HEK293 (cell line): ENCODE results near the gene LRP5.
A peak's percentile ranks its signal among the peaks of the same experiment; 100 is the strongest.

Source experiments
- CTCF ChIA-PET: fragments of 350-600 bp; formaldehyde crosslinking; extraction: SDS; loops from one replicate; lab custom pipeline; 2021; ENCODE audit warnings: antibody characterized with exemption; lab: Yijun Ruan, JAX
- POLR2A ChIA-PET: fragments of 300-600 bp; formaldehyde crosslinking; extraction: SDS; loops from one replicate; lab custom pipeline; 2020; ENCODE audit warnings: antibody characterized with exemption, inconsistent platforms; lab: Yijun Ruan, JAX
- H3K27ac ChIP-seq: fragments of 200-500 bp; sonication (Bioruptor generic); 2 replicates; pipeline ENCODE4 v1.5.1; 2014; ENCODE audit warnings: low read depth, low read length, control low read depth, inconsistent platforms; ENCODE audit errors: extremely low read depth
- H3K36me3 ChIP-seq, 2 experiments: fragments of 200-500 bp in 1 of 2; sonication (Bioruptor generic) in 1 of 2; 1 replicate in 1 of 2; 2 replicates in 1 of 2; pipeline ENCODE4 v1.5.1; 2014 to 2017; ENCODE audit warnings: inconsistent platforms in 2 of 2, low read length in 2 of 2; ENCODE audit not compliant: control insufficient read depth in 2 of 2, insufficient read depth in 1 of 2
- H3K4me1 ChIP-seq: fragments of 200-500 bp; sonication (Bioruptor generic); 2 replicates; pipeline ENCODE4 v1.5.1; 2014; ENCODE audit warnings: mild to moderate bottlenecking, low read length, inconsistent platforms; ENCODE audit not compliant: control insufficient read depth, insufficient read depth
- H3K4me3 ChIP-seq: 2 replicates; pipeline ENCODE4 v1.5.1; 2011; ENCODE audit warnings: low read depth, mild to moderate bottlenecking, control low read depth, low read length, moderate library complexity
- H3K9me3 ChIP-seq: fragments of 200-500 bp; sonication (Bioruptor generic); 2 replicates; pipeline ENCODE4 v1.5.1; 2014; ENCODE audit warnings: low read depth, low read length, inconsistent platforms; ENCODE audit not compliant: control insufficient read depth, insufficient read depth
- GLIS1 ChIP-seq: fragments of 450-650 bp; formaldehyde crosslinking; IDR thresholded peaks from 2 replicates; pipeline ENCODE4 v1.5.1; 2016; ENCODE audit warnings: missing biosample characterization, missing genetic modification characterization
- IKZF3 ChIP-seq: fragments of 450-650 bp; IDR thresholded peaks from 2 replicates; pipeline ENCODE4 v1.5.0; 2018; ENCODE audit warnings: missing biosample characterization, mild to moderate bottlenecking, missing genetic modification characterization, moderate library complexity
- YY1 ChIP-seq: fragments of 450-650 bp; formaldehyde crosslinking; IDR thresholded peaks from 2 replicates; pipeline ENCODE4 v1.5.1; 2018; ENCODE audit warnings: missing biosample characterization, missing genetic modification characterization
- ZNF24 ChIP-seq: fragments of 450-650 bp; formaldehyde crosslinking; IDR thresholded peaks from 2 replicates; pipeline ENCODE4 v1.5.1; 2016; ENCODE audit warnings: missing biosample characterization, missing genetic modification characterization
- ZNF335 ChIP-seq: fragments of 450-650 bp; formaldehyde crosslinking; conservative IDR thresholded peaks from 2 replicates; pipeline ENCODE4 v1.5.1; 2016; ENCODE audit warnings: missing biosample characterization, missing genetic modification characterization
- ZNF600 ChIP-seq: fragments of 450-650 bp; formaldehyde crosslinking; IDR thresholded peaks from 2 replicates; pipeline ENCODE4 v1.5.1; 2016; ENCODE audit warnings: missing biosample characterization, missing genetic modification characterization
- ZNF660 ChIP-seq: fragments of 450-650 bp; IDR thresholded peaks from 2 replicates; pipeline ENCODE4 v1.5.1; 2018; ENCODE audit warnings: missing biosample characterization, mild to moderate bottlenecking, missing genetic modification characterization
- ZSCAN30 ChIP-seq: fragments of 450-650 bp; IDR thresholded peaks from 2 replicates; pipeline ENCODE4 v1.5.1; 2018; ENCODE audit warnings: missing biosample characterization, mild to moderate bottlenecking, missing genetic modification characterization, moderate library complexity
- ZXDB ChIP-seq: fragments of 450-650 bp; formaldehyde crosslinking; IDR thresholded peaks from 2 replicates; pipeline ENCODE4 v1.5.1; 2016; ENCODE audit warnings: missing biosample characterization, missing genetic modification characterization
- TF ChIP-seq, protein P1 (sequence below): fragments of 450-650 bp; formaldehyde crosslinking; IDR thresholded peaks from 2 replicates; pipeline ENCODE4 v1.5.1; 2016; ENCODE audit warnings: missing biosample characterization, missing genetic modification characterization
- TF ChIP-seq, protein P2 (sequence below): fragments of 450-650 bp; formaldehyde crosslinking; optimal IDR thresholded peaks from 2 replicates; pipeline ENCODE3; 2016; ENCODE audit warnings: missing biosample characterization, mild to moderate bottlenecking, missing genetic modification characterization
- TF ChIP-seq, protein P3 (sequence below): fragments of 450-650 bp; formaldehyde crosslinking; IDR thresholded peaks from 2 replicates; pipeline ENCODE4 v1.5.1; 2016; ENCODE audit warnings: missing biosample characterization, missing genetic modification characterization
- TF ChIP-seq, protein P4 (sequence below): fragments of 450-650 bp; formaldehyde crosslinking; IDR thresholded peaks from 2 replicates; pipeline ENCODE4 v1.5.1; 2016; ENCODE audit warnings: missing biosample characterization, missing genetic modification characterization
- TF ChIP-seq, protein P5 (sequence below): fragments of 450-650 bp; formaldehyde crosslinking; IDR thresholded peaks from 2 replicates; pipeline ENCODE4 v1.5.1; 2017; ENCODE audit warnings: missing biosample characterization, missing genetic modification characterization
- TF ChIP-seq, protein P6 (sequence below): fragments of 450-650 bp; formaldehyde crosslinking; IDR thresholded peaks from 2 replicates; pipeline ENCODE4 v1.5.1; 2017; ENCODE audit warnings: missing biosample characterization, missing genetic modification characterization

The LRP5 gene

DNA sequence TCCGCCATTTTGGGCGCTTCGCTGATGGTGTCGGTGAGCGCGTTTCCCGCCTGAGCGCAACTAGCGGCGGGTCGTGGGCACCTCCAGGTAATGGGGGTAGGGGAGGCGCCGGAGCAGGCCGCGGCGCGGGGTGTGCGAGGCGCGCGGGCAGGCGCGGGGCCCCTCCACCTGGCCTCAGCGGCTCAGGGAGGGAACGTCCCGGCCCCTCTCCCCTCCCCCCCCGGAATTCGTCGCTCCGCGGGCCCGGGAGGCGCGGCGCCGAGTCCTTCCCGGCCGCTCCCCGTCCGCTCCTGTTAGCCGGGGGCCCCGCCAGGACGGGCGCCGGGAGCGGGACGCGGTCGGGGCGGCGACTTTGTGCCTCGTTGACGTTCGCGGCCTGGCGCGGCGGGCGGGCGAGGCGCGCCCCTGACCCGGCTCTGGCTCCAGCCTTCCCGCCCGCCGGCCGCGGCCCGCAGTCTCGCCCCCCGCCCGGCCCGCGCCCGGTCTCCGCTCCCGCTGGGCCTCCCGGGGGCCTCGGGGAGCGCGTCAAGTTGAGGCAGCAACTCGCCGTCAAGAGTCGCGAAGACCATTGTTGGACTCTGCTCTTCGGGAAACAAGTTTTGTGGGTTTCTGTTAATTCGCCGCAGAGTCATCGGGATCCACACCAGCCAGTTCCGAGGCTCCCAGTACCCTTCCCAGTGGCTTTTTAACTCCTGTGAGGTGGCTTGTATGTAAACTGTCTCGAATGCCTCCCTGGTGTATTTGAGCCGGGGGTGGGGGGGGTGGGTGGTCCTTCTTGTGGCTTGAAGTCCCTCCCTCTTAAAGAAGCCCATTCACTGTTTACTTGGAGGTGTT, 148.6 kb downstream of the LRP5 start, which contains the start of gene PPP6R3:
Gene PPP6R3 (plus strand): TSS at position 12 of the 834 bp plus-strand sequence. CDS start 76,913 bp downstream, outside the sequence.
- CTCF ChIA-PET, result interaction anchor here (0.5 to 0.6 kb wide), 2 partner anchors 190 to 527 kb away, joined by 3 read pairs; no protein-coding TSS in a partner anchor

More for the DNA sequence above, 148.6 kb downstream of the LRP5 start, which contains the start of gene PPP6R3:
- TF ChIP-seq, protein P1, sequence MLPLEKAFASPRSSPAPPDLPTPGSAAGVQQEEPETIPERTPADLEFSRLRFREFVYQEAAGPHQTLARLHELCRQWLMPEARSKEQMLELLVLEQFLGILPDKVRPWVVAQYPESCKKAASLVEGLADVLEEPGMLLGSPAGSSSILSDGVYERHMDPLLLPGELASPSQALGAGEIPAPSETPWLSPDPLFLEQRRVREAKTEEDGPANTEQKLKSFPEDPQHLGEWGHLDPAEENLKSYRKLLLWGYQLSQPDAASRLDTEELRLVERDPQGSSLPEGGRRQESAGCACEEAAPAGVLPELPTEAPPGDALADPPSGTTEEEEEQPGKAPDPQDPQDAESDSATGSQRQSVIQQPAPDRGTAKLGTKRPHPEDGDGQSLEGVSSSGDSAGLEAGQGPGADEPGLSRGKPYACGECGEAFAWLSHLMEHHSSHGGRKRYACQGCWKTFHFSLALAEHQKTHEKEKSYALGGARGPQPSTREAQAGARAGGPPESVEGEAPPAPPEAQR (tag by site-specific recombination), result no peak
- 0 out of 2 replicates have a peak, but pooled peaks have one; percentile 42 for TF ChIP-seq YY1 (tag by site-specific recombination)
- TF ChIP-seq ZXDB (tag by site-specific recombination), result no peak
- TF ChIP-seq ZNF600, result no peak
- TF ChIP-seq GLIS1, result 0 out of 2 replicates have a peak, but pooled peaks have one; percentile 7
- peak; percentile 13; the same call in 1 of the 2 replicates for TF ChIP-seq IKZF3 (tag by site-specific recombination)
- TF ChIP-seq, protein P2, sequence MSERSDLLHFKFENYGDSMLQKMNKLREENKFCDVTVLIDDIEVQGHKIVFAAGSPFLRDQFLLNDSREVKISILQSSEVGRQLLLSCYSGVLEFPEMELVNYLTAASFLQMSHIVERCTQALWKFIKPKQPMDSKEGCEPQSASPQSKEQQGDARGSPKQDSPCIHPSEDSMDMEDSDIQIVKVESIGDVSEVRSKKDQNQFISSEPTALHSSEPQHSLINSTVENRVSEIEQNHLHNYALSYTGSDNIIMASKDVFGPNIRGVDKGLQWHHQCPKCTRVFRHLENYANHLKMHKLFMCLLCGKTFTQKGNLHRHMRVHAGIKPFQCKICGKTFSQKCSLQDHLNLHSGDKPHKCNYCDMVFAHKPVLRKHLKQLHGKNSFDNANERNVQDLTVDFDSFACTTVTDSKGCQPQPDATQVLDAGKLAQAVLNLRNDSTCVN, result peak; percentile 36
- TF ChIP-seq, protein P3, sequence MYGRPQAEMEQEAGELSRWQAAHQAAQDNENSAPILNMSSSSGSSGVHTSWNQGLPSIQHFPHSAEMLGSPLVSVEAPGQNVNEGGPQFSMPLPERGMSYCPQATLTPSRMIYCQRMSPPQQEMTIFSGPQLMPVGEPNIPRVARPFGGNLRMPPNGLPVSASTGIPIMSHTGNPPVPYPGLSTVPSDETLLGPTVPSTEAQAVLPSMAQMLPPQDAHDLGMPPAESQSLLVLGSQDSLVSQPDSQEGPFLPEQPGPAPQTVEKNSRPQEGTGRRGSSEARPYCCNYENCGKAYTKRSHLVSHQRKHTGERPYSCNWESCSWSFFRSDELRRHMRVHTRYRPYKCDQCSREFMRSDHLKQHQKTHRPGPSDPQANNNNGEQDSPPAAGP (tag by site-specific recombination), result 0 out of 2 replicates have a peak, but pooled peaks have one; percentile 16
- 0 out of 2 replicates have a peak, but pooled peaks have one; percentile 24 for TF ChIP-seq ZNF660 (tag by site-specific recombination)
- TF ChIP-seq, protein P4, sequence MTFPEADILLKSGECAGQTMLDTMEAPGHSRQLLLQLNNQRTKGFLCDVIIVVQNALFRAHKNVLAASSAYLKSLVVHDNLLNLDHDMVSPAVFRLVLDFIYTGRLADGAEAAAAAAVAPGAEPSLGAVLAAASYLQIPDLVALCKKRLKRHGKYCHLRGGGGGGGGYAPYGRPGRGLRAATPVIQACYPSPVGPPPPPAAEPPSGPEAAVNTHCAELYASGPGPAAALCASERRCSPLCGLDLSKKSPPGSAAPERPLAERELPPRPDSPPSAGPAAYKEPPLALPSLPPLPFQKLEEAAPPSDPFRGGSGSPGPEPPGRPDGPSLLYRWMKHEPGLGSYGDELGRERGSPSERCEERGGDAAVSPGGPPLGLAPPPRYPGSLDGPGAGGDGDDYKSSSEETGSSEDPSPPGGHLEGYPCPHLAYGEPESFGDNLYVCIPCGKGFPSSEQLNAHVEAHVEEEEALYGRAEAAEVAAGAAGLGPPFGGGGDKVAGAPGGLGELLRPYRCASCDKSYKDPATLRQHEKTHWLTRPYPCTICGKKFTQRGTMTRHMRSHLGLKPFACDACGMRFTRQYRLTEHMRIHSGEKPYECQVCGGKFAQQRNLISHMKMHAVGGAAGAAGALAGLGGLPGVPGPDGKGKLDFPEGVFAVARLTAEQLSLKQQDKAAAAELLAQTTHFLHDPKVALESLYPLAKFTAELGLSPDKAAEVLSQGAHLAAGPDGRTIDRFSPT (tag by site-specific recombination), result no peak
- TF ChIP-seq ZNF335 (tag by site-specific recombination), result peak; percentile 71
- TF ChIP-seq, protein P5, sequence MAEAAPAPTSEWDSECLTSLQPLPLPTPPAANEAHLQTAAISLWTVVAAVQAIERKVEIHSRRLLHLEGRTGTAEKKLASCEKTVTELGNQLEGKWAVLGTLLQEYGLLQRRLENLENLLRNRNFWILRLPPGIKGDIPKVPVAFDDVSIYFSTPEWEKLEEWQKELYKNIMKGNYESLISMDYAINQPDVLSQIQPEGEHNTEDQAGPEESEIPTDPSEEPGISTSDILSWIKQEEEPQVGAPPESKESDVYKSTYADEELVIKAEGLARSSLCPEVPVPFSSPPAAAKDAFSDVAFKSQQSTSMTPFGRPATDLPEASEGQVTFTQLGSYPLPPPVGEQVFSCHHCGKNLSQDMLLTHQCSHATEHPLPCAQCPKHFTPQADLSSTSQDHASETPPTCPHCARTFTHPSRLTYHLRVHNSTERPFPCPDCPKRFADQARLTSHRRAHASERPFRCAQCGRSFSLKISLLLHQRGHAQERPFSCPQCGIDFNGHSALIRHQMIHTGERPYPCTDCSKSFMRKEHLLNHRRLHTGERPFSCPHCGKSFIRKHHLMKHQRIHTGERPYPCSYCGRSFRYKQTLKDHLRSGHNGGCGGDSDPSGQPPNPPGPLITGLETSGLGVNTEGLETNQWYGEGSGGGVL (tag by site-specific recombination), result peak; percentile 49; the same call in 1 of the 2 replicates
- no peak for TF ChIP-seq ZNF24
- TF ChIP-seq, protein P6, sequence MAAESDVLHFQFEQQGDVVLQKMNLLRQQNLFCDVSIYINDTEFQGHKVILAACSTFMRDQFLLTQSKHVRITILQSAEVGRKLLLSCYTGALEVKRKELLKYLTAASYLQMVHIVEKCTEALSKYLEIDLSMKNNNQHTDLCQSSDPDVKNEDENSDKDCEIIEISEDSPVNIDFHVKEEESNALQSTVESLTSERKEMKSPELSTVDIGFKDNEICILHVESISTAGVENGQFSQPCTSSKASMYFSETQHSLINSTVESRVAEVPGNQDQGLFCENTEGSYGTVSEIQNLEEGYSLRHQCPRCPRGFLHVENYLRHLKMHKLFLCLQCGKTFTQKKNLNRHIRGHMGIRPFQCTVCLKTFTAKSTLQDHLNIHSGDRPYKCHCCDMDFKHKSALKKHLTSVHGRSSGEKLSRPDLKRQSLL, result no peak
- peak; percentile 61; the same call in 1 of the 2 replicates for TF ChIP-seq ZSCAN30 (tag by site-specific recombination)
- Histone ChIP-seq H3K36me3 (peaks cover 0 to 2% of the 10 kb centered on the region in 2 experiments; a peak in 2 of 3 replicates), H3K4me3 (peak within 1 kb of the TSS; percentile 82), H3K4me1 (no peaks in the 10 kb centered on the region), H3K9me3 (no peaks in the 10 kb centered on the region), H3K27ac (peak within 1 kb of the TSS; percentile 90)
- POLR2A ChIA-PET, result interaction anchor here (0.5 to 1.4 kb wide), 7 partner anchors 12 to 652 kb away, joined by 3 to 5 read pairs (median 3); partner anchors contain the start of genes C11orf24 and TCIRG1
